A549 (cell line): ENCODE measurements around the gene TSPAN18.

ENCODE experiments used
- EP300 ChIP-seq, 2 experiments: fragments of >200 bp; sonication (Bioruptor Twin); formaldehyde crosslinking; IDR thresholded peaks; 2 replicates in 1 of 2; 3 replicates in 1 of 2; pipeline ENCODE4 v1.6.1; 2016 to 2017
- POLR2A ChIP-seq: IDR thresholded peaks from 2 replicates; pipeline ENCODE4 v1.6.1; 2012; ENCODE audit warnings: mild to moderate bottlenecking, low read length
- POLR2AphosphoS2 ChIP-seq: conservative IDR thresholded peaks from 2 replicates; pipeline ENCODE4 v1.6.1; 2012; ENCODE audit warnings: low read length, improper control_type of control experiment, inconsistent platforms
- RAD21 ChIP-seq, 2 experiments: fragments of >200 bp in 1 of 2; sonication (Bioruptor Twin) in 1 of 2; formaldehyde crosslinking in 1 of 2; IDR thresholded peaks in 1 of 2; conservative IDR thresholded peaks in 1 of 2; 2 replicates in 1 of 2; 3 replicates in 1 of 2; pipeline ENCODE4 v1.6.1; 2012 to 2018; ENCODE audit warnings: inconsistent platforms in 1 of 2
- RCOR1 ChIP-seq: fragments of 150-350 bp; IDR thresholded peaks from 2 replicates; pipeline ENCODE4 v1.6.1; 2014; ENCODE audit warnings: antibody characterized with exemption, low read length, low read depth
- RNF2 ChIP-seq: fragments of 200-600 bp; sonication (generic); IDR thresholded peaks from 2 replicates; pipeline ENCODE4 v1.6.1; 2016; ENCODE audit warnings: low read depth, mild to moderate bottlenecking, antibody characterized with exemption, moderate library complexity, borderline replicate concordance
- SREBF2 ChIP-seq: fragments of 450-650 bp; IDR thresholded peaks from 2 replicates; pipeline ENCODE4 v1.6.1; 2014; ENCODE audit warnings: mild to moderate bottlenecking, moderate library complexity
- TF ChIP-seq, protein P1 (sequence below): fragments of 200-600 bp; sonication (generic); IDR thresholded peaks from 2 replicates; pipeline ENCODE4 v1.6.1; 2016; ENCODE audit warnings: antibody characterized with exemption, mild to moderate bottlenecking, moderate library complexity
- TF ChIP-seq, protein P2 (sequence below): fragments of >200 bp; sonication (Bioruptor Twin); formaldehyde crosslinking; IDR thresholded peaks from 3 replicates; pipeline ENCODE4 v1.5.1; 2016
- TF ChIP-seq, protein P3 (sequence below): fragments of 150-350 bp; IDR thresholded peaks from 2 replicates; pipeline ENCODE4 v1.6.1; 2014; ENCODE audit warnings: low read depth, mild to moderate bottlenecking, low read length
- TF ChIP-seq, protein P4 (sequence below): fragments of 450-650 bp; IDR thresholded peaks from 2 replicates; pipeline ENCODE4 v1.6.1; 2014; ENCODE audit warnings: antibody characterized with exemption

DNA sequence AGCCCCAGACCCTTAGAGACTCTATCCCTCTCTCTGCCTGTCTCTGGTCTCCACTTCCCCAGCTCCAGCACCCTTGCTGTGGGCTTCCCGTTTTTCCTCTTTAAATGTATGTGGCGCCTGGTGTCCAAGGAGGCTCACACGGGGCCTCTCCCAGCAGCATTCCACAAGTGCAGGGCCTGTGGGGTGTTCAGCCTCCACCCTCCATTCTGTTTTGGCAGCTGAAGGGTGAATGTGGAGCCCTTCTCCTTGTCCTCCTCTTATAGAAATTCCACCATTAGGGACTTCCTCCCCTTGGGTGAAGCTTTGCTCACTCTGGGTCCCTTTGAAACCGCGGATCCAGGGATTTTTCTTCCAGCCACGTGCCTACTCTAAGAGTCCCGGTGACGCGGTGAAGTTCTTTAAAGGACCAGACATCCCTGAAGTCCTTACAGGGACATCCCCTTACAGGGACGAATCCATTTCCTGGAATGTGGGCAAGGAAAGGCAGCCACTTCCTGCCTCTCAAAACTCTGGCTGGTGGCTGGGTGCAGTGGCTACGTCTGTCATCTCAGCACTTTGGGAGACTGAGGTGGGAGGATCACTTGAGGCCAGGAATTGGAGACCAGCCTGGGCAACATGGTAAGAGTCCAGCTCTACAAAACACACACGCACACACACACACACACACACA lies 1.6 kb upstream of the TSPAN18 start:
- TF ChIP-seq SREBF2 (no peak), POLR2A (no peak), EP300 (IDR thresholded peaks at IDR 0.05) (no peak), RCOR1 (no peak), POLR2AphosphoS2 (no peak), RAD21 (conservative IDR thresholded peaks at IDR 0.05 in 1 of 2, IDR thresholded peaks at IDR 0.05 in 1 of 2) (no peak), RNF2 (no peak)
- TF ChIP-seq, protein P1, sequence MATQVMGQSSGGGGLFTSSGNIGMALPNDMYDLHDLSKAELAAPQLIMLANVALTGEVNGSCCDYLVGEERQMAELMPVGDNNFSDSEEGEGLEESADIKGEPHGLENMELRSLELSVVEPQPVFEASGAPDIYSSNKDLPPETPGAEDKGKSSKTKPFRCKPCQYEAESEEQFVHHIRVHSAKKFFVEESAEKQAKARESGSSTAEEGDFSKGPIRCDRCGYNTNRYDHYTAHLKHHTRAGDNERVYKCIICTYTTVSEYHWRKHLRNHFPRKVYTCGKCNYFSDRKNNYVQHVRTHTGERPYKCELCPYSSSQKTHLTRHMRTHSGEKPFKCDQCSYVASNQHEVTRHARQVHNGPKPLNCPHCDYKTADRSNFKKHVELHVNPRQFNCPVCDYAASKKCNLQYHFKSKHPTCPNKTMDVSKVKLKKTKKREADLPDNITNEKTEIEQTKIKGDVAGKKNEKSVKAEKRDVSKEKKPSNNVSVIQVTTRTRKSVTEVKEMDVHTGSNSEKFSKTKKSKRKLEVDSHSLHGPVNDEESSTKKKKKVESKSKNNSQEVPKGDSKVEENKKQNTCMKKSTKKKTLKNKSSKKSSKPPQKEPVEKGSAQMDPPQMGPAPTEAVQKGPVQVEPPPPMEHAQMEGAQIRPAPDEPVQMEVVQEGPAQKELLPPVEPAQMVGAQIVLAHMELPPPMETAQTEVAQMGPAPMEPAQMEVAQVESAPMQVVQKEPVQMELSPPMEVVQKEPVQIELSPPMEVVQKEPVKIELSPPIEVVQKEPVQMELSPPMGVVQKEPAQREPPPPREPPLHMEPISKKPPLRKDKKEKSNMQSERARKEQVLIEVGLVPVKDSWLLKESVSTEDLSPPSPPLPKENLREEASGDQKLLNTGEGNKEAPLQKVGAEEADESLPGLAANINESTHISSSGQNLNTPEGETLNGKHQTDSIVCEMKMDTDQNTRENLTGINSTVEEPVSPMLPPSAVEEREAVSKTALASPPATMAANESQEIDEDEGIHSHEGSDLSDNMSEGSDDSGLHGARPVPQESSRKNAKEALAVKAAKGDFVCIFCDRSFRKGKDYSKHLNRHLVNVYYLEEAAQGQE: no peak
- TF ChIP-seq, protein P2, sequence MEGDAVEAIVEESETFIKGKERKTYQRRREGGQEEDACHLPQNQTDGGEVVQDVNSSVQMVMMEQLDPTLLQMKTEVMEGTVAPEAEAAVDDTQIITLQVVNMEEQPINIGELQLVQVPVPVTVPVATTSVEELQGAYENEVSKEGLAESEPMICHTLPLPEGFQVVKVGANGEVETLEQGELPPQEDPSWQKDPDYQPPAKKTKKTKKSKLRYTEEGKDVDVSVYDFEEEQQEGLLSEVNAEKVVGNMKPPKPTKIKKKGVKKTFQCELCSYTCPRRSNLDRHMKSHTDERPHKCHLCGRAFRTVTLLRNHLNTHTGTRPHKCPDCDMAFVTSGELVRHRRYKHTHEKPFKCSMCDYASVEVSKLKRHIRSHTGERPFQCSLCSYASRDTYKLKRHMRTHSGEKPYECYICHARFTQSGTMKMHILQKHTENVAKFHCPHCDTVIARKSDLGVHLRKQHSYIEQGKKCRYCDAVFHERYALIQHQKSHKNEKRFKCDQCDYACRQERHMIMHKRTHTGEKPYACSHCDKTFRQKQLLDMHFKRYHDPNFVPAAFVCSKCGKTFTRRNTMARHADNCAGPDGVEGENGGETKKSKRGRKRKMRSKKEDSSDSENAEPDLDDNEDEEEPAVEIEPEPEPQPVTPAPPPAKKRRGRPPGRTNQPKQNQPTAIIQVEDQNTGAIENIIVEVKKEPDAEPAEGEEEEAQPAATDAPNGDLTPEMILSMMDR: no peak
- TF ChIP-seq, protein P3, sequence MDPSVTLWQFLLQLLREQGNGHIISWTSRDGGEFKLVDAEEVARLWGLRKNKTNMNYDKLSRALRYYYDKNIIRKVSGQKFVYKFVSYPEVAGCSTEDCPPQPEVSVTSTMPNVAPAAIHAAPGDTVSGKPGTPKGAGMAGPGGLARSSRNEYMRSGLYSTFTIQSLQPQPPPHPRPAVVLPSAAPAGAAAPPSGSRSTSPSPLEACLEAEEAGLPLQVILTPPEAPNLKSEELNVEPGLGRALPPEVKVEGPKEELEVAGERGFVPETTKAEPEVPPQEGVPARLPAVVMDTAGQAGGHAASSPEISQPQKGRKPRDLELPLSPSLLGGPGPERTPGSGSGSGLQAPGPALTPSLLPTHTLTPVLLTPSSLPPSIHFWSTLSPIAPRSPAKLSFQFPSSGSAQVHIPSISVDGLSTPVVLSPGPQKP: no peak
- TF ChIP-seq, protein P4, sequence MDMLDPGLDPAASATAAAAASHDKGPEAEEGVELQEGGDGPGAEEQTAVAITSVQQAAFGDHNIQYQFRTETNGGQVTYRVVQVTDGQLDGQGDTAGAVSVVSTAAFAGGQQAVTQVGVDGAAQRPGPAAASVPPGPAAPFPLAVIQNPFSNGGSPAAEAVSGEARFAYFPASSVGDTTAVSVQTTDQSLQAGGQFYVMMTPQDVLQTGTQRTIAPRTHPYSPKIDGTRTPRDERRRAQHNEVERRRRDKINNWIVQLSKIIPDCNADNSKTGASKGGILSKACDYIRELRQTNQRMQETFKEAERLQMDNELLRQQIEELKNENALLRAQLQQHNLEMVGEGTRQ: no peak
